Motor neuron (in vitro differentiated cells): ENCODE measurements around the gene CTSO. TPM values are rescaled to one million over a fixed set of nuclear protein-coding genes. Genes with fewer than 3 reads are reported as not detected.

Experiments used
- total RNA-seq, 8 experiments: library from RNA; unstranded; fragments of 300-600 nt; gene quantifications; 2 replicates each; pipeline versions ENCODE4 v1.2.3 to v1.2.4, GENCODE V29; 2022

Gene CTSO
- total RNA-seq, 8 experiments from 2014 or later, result 0.76 to 23.2 (median 6.1) TPM

Other genes with a start within 250 kb of the CTSO start
- gene GUCY1B1, start 194.8 kb downstream of the CTSO start, total RNA-seq, result 10 to 100 TPM in 4 of 8 experiments, 1 to 10 TPM in 1, under 1 TPM in 3; 0.17 to 25.0 (median 13.0) TPM
- gene ASIC5, start 87.6 kb downstream of the CTSO start, total RNA-seq, result not detected
- gene TDO2, start 50.2 kb downstream of the CTSO start, total RNA-seq, result 10 to 100 TPM in 1 of 8 experiments, 1 to 10 TPM in 2, under 1 TPM in 2, not detected in 3; 0.19 to 12.5 (median 2.6) TPM